ENCODE data around the gene ARHGEF19.

Gene ARHGEF19

GRCh38 chr1:16239972-16240491, 27.6 kb upstream of the ARHGEF19 start:
- H3K27ac ChIP-seq (ENCODE audit: poor library complexity, severe bottlenecking) = no peak overlapping the region
- H3K4me3 ChIP-seq (ENCODE audit: severe bottlenecking) = no peak overlapping the region
- TF ChIP-seq CTCF (IDR thresholded peaks at IDR 0.05; ENCODE audit: poor library complexity, severe bottlenecking) = no peak
- no peaks in the 10 kb centered on the region for H3K27me3 ChIP-seq (ENCODE audit: insufficient read depth, poor library complexity, severe bottlenecking)
- no peaks in the 10 kb centered on the region for H3K9me3 ChIP-seq (ENCODE audit: severe bottlenecking)
- no peak for ATAC-seq (ENCODE audit: low read depth)
- H3K36me3 ChIP-seq (ENCODE audit: low read depth) = no peaks in the 10 kb centered on the region
- DNase-seq (ENCODE audit: low spot score) = no peak
- peaks cover 12% of the 10 kb centered on the region for H3K4me1 ChIP-seq (ENCODE audit: insufficient read depth, poor library complexity, severe bottlenecking)

GRCh38 chr1:16237343-16237830, 24.9 kb upstream of the ARHGEF19 start:
- no peaks in the 10 kb centered on the region for H3K36me3 ChIP-seq (ENCODE audit: low read depth)
- ATAC-seq (ENCODE audit: low read depth) (no peak), DNase-seq (ENCODE audit: low spot score) (no peak)
- H3K27ac ChIP-seq (ENCODE audit: poor library complexity, severe bottlenecking) = peak overlapping the region; percentile 61
- peaks cover 12% of the 10 kb centered on the region for H3K4me1 ChIP-seq (ENCODE audit: insufficient read depth, poor library complexity, severe bottlenecking)
- H3K9me3 ChIP-seq (ENCODE audit: severe bottlenecking) = no peaks in the 10 kb centered on the region
- TF ChIP-seq CTCF (IDR thresholded peaks at IDR 0.05; ENCODE audit: poor library complexity, severe bottlenecking) = no peak
- peak overlapping the region; percentile 46 for H3K4me3 ChIP-seq (ENCODE audit: severe bottlenecking)
- H3K27me3 ChIP-seq (ENCODE audit: insufficient read depth, poor library complexity, severe bottlenecking) = no peaks in the 10 kb centered on the region

GRCh38 chr1:16236511-16237342, 24.3 kb upstream of the ARHGEF19 start, which contains the start of gene CPLANE2:
CPLANE2 (minus strand) TSS chr1:16237183; CDS start chr1:16236742, 441 bp downstream.
- Histone ChIP-seq H3K4me1 (ENCODE audit: insufficient read depth, poor library complexity, severe bottlenecking) (peaks cover 12% of the 10 kb centered on the region), H3K27ac (ENCODE audit: poor library complexity, severe bottlenecking) (peak within 1 kb of the TSS; percentile 61), H3K4me3 (ENCODE audit: severe bottlenecking) (peak within 1 kb of the TSS; percentile 46), H3K27me3 (ENCODE audit: insufficient read depth, poor library complexity, severe bottlenecking) (no peaks in the 10 kb centered on the region), H3K9me3 (ENCODE audit: severe bottlenecking) (no peaks in the 10 kb centered on the region), H3K36me3 (ENCODE audit: low read depth) (no peaks in the 10 kb centered on the region)
- DNase-seq (ENCODE audit: low spot score) (peak; percentile 93), ATAC-seq (ENCODE audit: low read depth) (peak; percentile 82)
- no peak for TF ChIP-seq CTCF (IDR thresholded peaks at IDR 0.05; ENCODE audit: poor library complexity, severe bottlenecking)

DNA sequence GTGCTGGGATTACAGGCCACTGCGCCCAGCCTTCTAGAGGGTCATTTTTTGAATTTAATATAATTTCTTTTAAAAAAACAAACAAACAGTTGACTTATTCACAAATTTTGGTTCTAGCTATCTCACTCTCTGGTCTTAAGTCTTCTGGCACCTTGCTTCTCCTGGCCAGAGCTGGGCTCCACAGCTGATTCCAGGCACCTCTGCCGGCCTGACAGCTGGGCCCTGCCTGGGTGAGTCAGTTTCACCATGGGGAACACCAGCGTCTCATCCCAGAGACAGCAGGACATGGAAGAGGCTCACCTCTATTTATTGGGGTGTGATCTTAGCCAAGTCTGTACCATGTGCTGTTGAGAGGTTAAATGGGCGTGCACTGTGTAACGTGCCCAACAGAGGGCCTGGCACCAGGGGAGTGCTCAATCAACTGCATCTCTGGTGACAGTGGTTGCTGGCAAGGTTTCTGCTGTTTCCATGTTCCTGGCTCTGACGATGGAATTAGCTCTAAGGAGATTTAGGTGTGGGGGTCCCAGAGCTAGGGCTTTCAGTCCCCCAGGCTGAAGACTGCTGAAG, 23.6 kb upstream of the ARHGEF19 start:
- ATAC-seq (ENCODE audit: low read depth) (peak; percentile 70), DNase-seq (ENCODE audit: low spot score) (no peak)
- no peak for TF ChIP-seq CTCF (IDR thresholded peaks at IDR 0.05; ENCODE audit: poor library complexity, severe bottlenecking)
- H3K9me3 ChIP-seq (ENCODE audit: severe bottlenecking) = no peaks in the 10 kb centered on the region
- no peaks in the 10 kb centered on the region for H3K27me3 ChIP-seq (ENCODE audit: insufficient read depth, poor library complexity, severe bottlenecking)
- peak overlapping the region; percentile 61 for H3K27ac ChIP-seq (ENCODE audit: poor library complexity, severe bottlenecking)
- no peaks in the 10 kb centered on the region for H3K36me3 ChIP-seq (ENCODE audit: low read depth)
- H3K4me1 ChIP-seq (ENCODE audit: insufficient read depth, poor library complexity, severe bottlenecking) = peaks cover 12% of the 10 kb centered on the region
- peak overlapping the region; percentile 46 for H3K4me3 ChIP-seq (ENCODE audit: severe bottlenecking)
